ENCODE data around the gene HOXA7. TPM values are rescaled to one million over a fixed set of nuclear protein-coding genes. Genes with fewer than 3 reads are reported as not detected.
A peak's percentile ranks its signal among the peaks of the same experiment; 100 is the strongest.

HOXA7 gene
- total and polyA plus RNA-seq, 10 of the 15 experiments (the other 5 are each of a cell fraction or from before 2014, with no cell fraction given): not detected

GRCh38 chr7:27148031-27148755, 8.3 kb downstream of the HOXA7 start:
- Histone ChIP-seq H3K27me3 (replicated peaks in 1 of 2; ENCODE audit: control insufficient read depth in 2 of 2, insufficient read depth in 2 of 2, low read length in 1 of 2) (peaks cover 13 to 41% of the 10 kb centered on the region in 2 experiments), H2AFZ (ENCODE audit: control insufficient read depth, low read depth, low read length) (no peak overlapping the region), H4K20me1 (ENCODE audit: control insufficient read depth, insufficient read depth) (no peaks in the 10 kb centered on the region), H3K36me3 (ENCODE audit: control insufficient read depth in 2 of 2, insufficient read depth in 2 of 2, low read length in 1 of 2) (no peaks in the 10 kb centered on the region), H3K27ac (ENCODE audit: control insufficient read depth, insufficient read depth) (no peak overlapping the region), H3K4me3 (no peak overlapping the region), H3K4me1 (ENCODE audit: control insufficient read depth, insufficient read depth, low read length) (no peaks in the 10 kb centered on the region; the same call in 1 of the 2 replicates), H3K79me2 (ENCODE audit: control insufficient read depth, insufficient read depth, low read length) (no peaks in the 10 kb centered on the region), H3K4me2 (ENCODE audit: control insufficient read depth, insufficient read depth) (no peak overlapping the region), H3K9me3 (replicated peaks; ENCODE audit: control insufficient read depth, insufficient read depth, low read length) (no peaks in the 10 kb centered on the region; the same call in 2 of the 3 replicates), H3K9ac (ENCODE audit: control insufficient read depth, insufficient read depth, low read length) (no peak overlapping the region)
- ChIA-PET RAD21 (ENCODE audit: unreplicated experiment) (interaction anchor here (2.3 kb wide), 1 partner anchor 14 kb away, joined by 7 read pairs; no protein-coding TSS in a partner anchor), CTCF (interaction anchor here (1.0 to 5.5 kb wide), 5 partner anchors 14 to 461 kb away, joined by 3 to 38 read pairs (median 21); partner anchors contain the start of gene HOXA1), SMC1A (ENCODE audit: uncharacterized antibody, unreplicated experiment) (interaction anchor here (1.3 to 1.8 kb wide), 2 partner anchors 11 to 466 kb away, joined by 3 to 4 read pairs; no protein-coding TSS in a partner anchor), POLR2A (no interaction called here)
- TF ChIP-seq BRCA1 (IDR thresholded peaks at IDR 0.05; ENCODE audit: low read depth, low read length) (no peak), SUZ12 (IDR thresholded peaks at IDR 0.05; ENCODE audit: unreplicated experiment) (peak; percentile 17)
- FAIRE-seq: no peak
- DNase-seq (ENCODE audit: low read depth, low spot score): no peak
- no TSS peak for BruUV-seq (replicated peaks)
- in situ Hi-C loops (cut with MboI): no loop called here
- 5% methylated on average over 24 of the region's 28 CpGs for WGBS (ENCODE audit: insufficient coverage, insufficient replicate concordance, low lambda C conversion rate, missing lambda C conversion rate)
- intact Hi-C loops (cut with micrococcal nuclease; ENCODE audit: unreplicated experiment): no loop called here
- ATAC-seq: no peak

DNA sequence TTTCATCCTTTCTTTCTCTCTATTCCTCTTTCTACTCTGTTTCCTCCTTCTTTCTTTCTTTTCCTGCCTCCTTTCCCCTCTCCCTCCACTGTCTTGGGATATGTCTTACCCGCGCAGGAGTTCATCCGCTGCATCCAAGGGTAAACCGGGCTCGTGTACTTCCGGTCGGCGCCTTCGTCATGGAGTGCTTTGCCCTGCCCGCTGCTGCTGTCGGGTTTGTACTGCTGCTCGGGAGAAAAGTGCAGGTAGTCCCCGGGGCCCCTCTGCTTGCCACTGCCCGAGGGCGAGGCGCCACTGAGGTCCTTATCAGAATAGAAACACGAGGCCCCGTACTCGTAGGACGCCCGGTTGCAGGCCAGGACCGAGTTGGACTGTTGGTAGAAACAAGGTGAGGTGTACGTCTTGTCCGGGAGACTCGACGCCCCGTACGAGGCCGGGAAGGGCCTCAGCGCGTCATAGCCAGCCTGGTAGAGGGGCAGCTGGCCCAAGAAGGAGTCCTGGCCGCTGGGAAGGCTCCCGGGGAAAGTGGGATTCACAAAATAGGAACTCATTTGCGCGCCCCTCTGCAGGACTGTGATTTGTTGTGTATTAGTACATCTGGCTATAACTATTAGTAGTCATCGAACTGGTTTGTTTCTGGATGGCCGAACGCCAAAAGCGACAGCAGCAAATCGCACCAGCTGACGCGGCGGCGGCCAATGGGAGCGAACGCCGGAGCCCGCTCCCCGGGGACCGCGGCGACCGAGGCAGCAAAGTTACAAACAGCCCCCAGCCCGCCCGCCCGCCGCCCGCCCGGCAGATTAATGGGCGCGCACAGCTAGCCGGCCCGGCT, 9.1 kb downstream of the HOXA7 start, which contains the start of gene HOXA6:
HOXA6 (minus strand) TSS at position 576 of the 832 bp plus-strand sequence; CDS start at position 551, 25 bp downstream.
- no peak for ATAC-seq
- BruUV-seq (replicated peaks): no TSS peak
- H3K79me2 ChIP-seq (ENCODE audit: control insufficient read depth, insufficient read depth, low read length): no peaks in the 10 kb centered on the region
- TF ChIP-seq MTA2 (IDR thresholded peaks at IDR 0.05; ENCODE audit: low read depth) (no peak), MEF2B (IDR thresholded peaks at IDR 0.05; ENCODE audit: partially characterized antibody, poor library complexity, severe bottlenecking) (no peak), ZNF207 (IDR thresholded peaks at IDR 0.05; ENCODE audit: borderline replicate concordance) (no peak), ZZZ3 (IDR thresholded peaks at IDR 0.05; ENCODE audit: control insufficient read depth, insufficient read length, low read depth) (no peak), SUPT20H (IDR thresholded peaks at IDR 0.05; ENCODE audit: borderline replicate concordance, control insufficient read depth, low read depth, low read length) (no peak), BRCA1 (IDR thresholded peaks at IDR 0.05; ENCODE audit: low read depth, low read length) (no peak), USF1 (IDR thresholded peaks at IDR 0.05; ENCODE audit: borderline replicate concordance, extremely low read length, insufficient read depth, low read depth, low read length) (no peak), RAD51 (IDR thresholded peaks at IDR 0.05) (no peak), POU2F2 (IDR thresholded peaks at IDR 0.05; ENCODE audit: borderline replicate concordance, low read depth, low read length) (no peak), HDGF (IDR thresholded peaks at IDR 0.05) (no peak)

More for the DNA sequence above, 9.1 kb downstream of the HOXA7 start, which contains the start of gene HOXA6:
- H3K36me3 ChIP-seq (ENCODE audit: control insufficient read depth in 2 of 2, insufficient read depth in 2 of 2, low read length in 1 of 2): no peaks in the 10 kb centered on the region
- ChIA-PET CTCF (interaction anchor here (1.1 to 5.5 kb wide), 2 partner anchors 12 to 14 kb away, joined by 3 to 30 read pairs; no protein-coding TSS in a partner anchor), RAD21 (ENCODE audit: unreplicated experiment) (no interaction called here), SMC1A (ENCODE audit: uncharacterized antibody, unreplicated experiment) (interaction anchor here (0.6 to 1.8 kb wide), 2 partner anchors 12 to 13 kb away, joined by 3 to 4 read pairs; no protein-coding TSS in a partner anchor), POLR2A (no interaction called here)
- no peaks in the 10 kb centered on the region for H4K20me1 ChIP-seq (ENCODE audit: control insufficient read depth, insufficient read depth)
- no peak within 1 kb of the TSS for H3K4me3 ChIP-seq
- H3K27ac ChIP-seq (ENCODE audit: control insufficient read depth, insufficient read depth): no peak within 1 kb of the TSS
- no peak for DNase-seq (ENCODE audit: low read depth, low spot score)
- no peak within 1 kb of the TSS for H3K9ac ChIP-seq (ENCODE audit: control insufficient read depth, insufficient read depth, low read length)
- intact Hi-C loops (cut with micrococcal nuclease; ENCODE audit: unreplicated experiment) (no loop called here), in situ Hi-C loops (cut with MboI) (no loop called here)
- 27% methylated on average over 49 of the region's 63 CpGs for WGBS (ENCODE audit: insufficient coverage, insufficient replicate concordance, low lambda C conversion rate, missing lambda C conversion rate)
- no peak within 1 kb of the TSS for H3K4me2 ChIP-seq (ENCODE audit: control insufficient read depth, insufficient read depth)
- no peaks in the 10 kb centered on the region; the same call in 1 of the 2 replicates for H3K4me1 ChIP-seq (ENCODE audit: control insufficient read depth, insufficient read depth, low read length)
- no peak within 1 kb of the TSS for H2AFZ ChIP-seq (ENCODE audit: control insufficient read depth, low read depth, low read length)
- no peaks in the 10 kb centered on the region; the same call in 2 of the 3 replicates for H3K9me3 ChIP-seq (replicated peaks; ENCODE audit: control insufficient read depth, insufficient read depth, low read length)
- no peak for FAIRE-seq
- peaks cover 12 to 37% of the 10 kb centered on the region in 2 experiments for H3K27me3 ChIP-seq (replicated peaks in 1 of 2; ENCODE audit: control insufficient read depth in 2 of 2, insufficient read depth in 2 of 2, low read length in 1 of 2)
